ENCODE data around the gene SLC35F6. TPM values are rescaled to one million over a fixed set of nuclear protein-coding genes. Genes with fewer than 3 reads are reported as not detected.
A peak's percentile ranks its signal among the peaks of the same experiment; 100 is the strongest.

SLC35F6 gene
- total RNA-seq, 1 experiment from 2014 or later, result 10.3 TPM

DNA sequence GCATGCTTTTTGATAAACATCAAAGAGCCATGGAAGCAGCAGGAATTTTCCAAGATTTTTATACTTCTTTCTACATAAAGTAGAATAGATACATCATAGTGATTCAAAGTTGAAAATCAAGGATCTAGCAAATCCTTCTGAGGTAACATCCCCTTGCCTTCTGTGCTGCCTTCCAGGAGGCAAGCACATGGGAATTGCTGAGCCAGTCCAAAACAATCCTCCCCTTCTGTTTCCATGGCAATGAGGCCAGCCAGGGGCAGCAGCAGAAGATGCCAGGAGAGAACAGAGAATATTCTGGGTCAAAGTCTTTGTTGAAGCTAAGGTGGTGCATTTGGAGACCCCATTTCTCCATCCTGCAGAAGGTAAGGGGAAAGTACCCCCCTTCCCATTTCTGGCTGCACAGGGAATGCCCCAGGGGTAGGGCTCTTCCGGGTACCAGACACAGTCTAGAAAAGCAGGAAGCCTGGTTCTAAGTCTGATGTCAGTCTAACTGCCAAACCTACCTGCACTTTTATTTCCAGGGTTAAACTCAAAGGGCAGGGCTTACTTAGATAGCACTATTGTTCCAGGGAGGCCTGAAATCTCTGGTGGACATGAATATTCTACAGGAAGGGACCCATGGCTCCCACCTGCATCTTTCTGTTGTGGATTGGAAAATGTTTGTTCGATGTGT lies 43.8 kb downstream of the SLC35F6 start:
- no peaks in the 10 kb centered on the region for H3K4me1 Mint-ChIP-seq
- CTCF ChIA-PET, result no interaction called here
- ATAC-seq, result peak; percentile 41; the same call in 1 of the 2 replicates

DNA sequence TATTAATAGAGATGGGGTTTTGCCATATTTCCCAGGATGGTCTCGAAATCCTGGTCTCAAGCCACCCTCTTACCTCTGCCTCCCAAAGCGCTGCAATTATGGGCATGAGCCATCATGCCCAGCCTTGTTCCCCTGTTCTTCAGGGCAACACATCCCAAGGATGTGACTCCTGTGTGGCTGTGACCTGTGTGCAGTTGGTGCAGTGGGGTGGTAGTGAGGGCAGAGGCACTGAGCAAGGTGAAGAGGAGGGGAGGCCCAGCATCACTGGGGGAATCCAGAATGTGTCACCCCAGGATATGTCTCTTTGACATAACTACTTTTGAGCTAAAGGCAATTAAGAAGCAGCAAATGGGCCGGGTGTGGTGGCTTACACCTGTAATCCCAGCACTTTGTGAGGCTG lies 45.1 kb downstream of the SLC35F6 start:
- no peaks in the 10 kb centered on the region for H3K9me3 Mint-ChIP-seq
- no peak for TF ChIP-seq SMAD3 (CRISPR knock-in tag; IDR thresholded peaks at IDR 0.05; ENCODE audit: borderline replicate concordance)
- TF ChIP-seq ZNF232 (CRISPR knock-in tag; IDR thresholded peaks at IDR 0.05), result no peak
- no peak for TF ChIP-seq NR2C2 (CRISPR knock-in tag; IDR thresholded peaks at IDR 0.05)
- DNase-seq (ENCODE audit: low spot score) (no peak), ATAC-seq (no peak)
- no peak overlapping the region for H3K4me3 Mint-ChIP-seq
- ChIA-PET CTCF (no interaction called here), POLR2A (no interaction called here)
- peaks cover 2% of the 10 kb centered on the region for H3K27me3 Mint-ChIP-seq (ENCODE audit: low read depth)
- H3K4me1 Mint-ChIP-seq, result no peaks in the 10 kb centered on the region
- H3K36me3 Mint-ChIP-seq, result no peaks in the 10 kb centered on the region
- no peak overlapping the region for H3K27ac Mint-ChIP-seq

More for the DNA sequence above, 43.8 kb downstream of the SLC35F6 start:
- no peak for TF ChIP-seq ATF1 (CRISPR knock-in tag; IDR thresholded peaks at IDR 0.05)
- TF ChIP-seq PRRX2 (CRISPR knock-in tag; IDR thresholded peaks at IDR 0.05), result no peak
- no peak for TF ChIP-seq ELF4 (CRISPR knock-in tag; IDR thresholded peaks at IDR 0.05; ENCODE audit: low read depth)
- TF ChIP-seq FOXP1 (CRISPR knock-in tag; IDR thresholded peaks at IDR 0.05; ENCODE audit: borderline replicate concordance), result no peak
- TF ChIP-seq USF2 (CRISPR knock-in tag; IDR thresholded peaks at IDR 0.05), result no peak
- TF ChIP-seq, protein P1, sequence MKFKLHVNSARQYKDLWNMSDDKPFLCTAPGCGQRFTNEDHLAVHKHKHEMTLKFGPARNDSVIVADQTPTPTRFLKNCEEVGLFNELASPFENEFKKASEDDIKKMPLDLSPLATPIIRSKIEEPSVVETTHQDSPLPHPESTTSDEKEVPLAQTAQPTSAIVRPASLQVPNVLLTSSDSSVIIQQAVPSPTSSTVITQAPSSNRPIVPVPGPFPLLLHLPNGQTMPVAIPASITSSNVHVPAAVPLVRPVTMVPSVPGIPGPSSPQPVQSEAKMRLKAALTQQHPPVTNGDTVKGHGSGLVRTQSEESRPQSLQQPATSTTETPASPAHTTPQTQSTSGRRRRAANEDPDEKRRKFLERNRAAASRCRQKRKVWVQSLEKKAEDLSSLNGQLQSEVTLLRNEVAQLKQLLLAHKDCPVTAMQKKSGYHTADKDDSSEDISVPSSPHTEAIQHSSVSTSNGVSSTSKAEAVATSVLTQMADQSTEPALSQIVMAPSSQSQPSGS (CRISPR knock-in tag; IDR thresholded peaks at IDR 0.05; ENCODE audit: borderline replicate concordance, low read depth), result no peak
- TF ChIP-seq ZNF317 (CRISPR knock-in tag; IDR thresholded peaks at IDR 0.05; ENCODE audit: borderline replicate concordance, low read depth), result no peak
- no peak for TF ChIP-seq SMAD4 (CRISPR knock-in tag; IDR thresholded peaks at IDR 0.05)
- TF ChIP-seq ATF3 (CRISPR knock-in tag; conservative IDR thresholded peaks at IDR 0.05), result no peak
- no peak for TF ChIP-seq OVOL2 (CRISPR knock-in tag; IDR thresholded peaks at IDR 0.05; ENCODE audit: borderline replicate concordance)
- TF ChIP-seq NR2C2 (CRISPR knock-in tag; IDR thresholded peaks at IDR 0.05), result no peak
- TF ChIP-seq, protein P2, sequence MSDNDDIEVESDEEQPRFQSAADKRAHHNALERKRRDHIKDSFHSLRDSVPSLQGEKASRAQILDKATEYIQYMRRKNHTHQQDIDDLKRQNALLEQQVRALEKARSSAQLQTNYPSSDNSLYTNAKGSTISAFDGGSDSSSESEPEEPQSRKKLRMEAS (CRISPR knock-in tag; IDR thresholded peaks at IDR 0.05), result no peak
- no peak for TF ChIP-seq AR (CRISPR knock-in tag; IDR thresholded peaks at IDR 0.05)
- Mint-ChIP-seq H3K27ac (no peak overlapping the region), H3K4me3 (no peak overlapping the region), H3K27me3 (ENCODE audit: low read depth) (no peaks in the 10 kb centered on the region; the same call in 1 of the 2 replicates), H3K9me3 (no peaks in the 10 kb centered on the region), H3K36me3 (no peaks in the 10 kb centered on the region)
- POLR2A ChIA-PET, result interaction anchor here (0.6 kb wide), 1 partner anchor 209 kb away, joined by 4 read pairs; no protein-coding TSS in a partner anchor
- no peak for DNase-seq (ENCODE audit: low spot score)

- H3K4me3 Mint-ChIP-seq, result no peak overlapping the region
- H3K27me3 Mint-ChIP-seq (ENCODE audit: low read depth), result peaks cover 2% of the 10 kb centered on the region
- ChIA-PET CTCF (no interaction called here), POLR2A (no interaction called here)
- no peak overlapping the region for H3K27ac Mint-ChIP-seq
- ATAC-seq (no peak), DNase-seq (ENCODE audit: low spot score) (no peak)
- H3K36me3 Mint-ChIP-seq, result peaks cover 2% of the 10 kb centered on the region; the same call in 1 of the 2 replicates
- peaks cover 3% of the 10 kb centered on the region for H3K9me3 Mint-ChIP-seq
- H3K4me1 Mint-ChIP-seq, result no peaks in the 10 kb centered on the region
- TF ChIP-seq SP1 (CRISPR knock-in tag; conservative IDR thresholded peaks at IDR 0.05) (no peak), ATF3 (CRISPR knock-in tag; conservative IDR thresholded peaks at IDR 0.05) (no peak), MXD4 (CRISPR knock-in tag; IDR thresholded peaks at IDR 0.05; ENCODE audit: borderline replicate concordance) (no peak), EMX1 (CRISPR knock-in tag; IDR thresholded peaks at IDR 0.05) (no peak), NFE2L1 (CRISPR knock-in tag; IDR thresholded peaks at IDR 0.05) (no peak), HMGA2 (CRISPR knock-in tag; IDR thresholded peaks at IDR 0.05) (no peak), FOXK1 (CRISPR knock-in tag; IDR thresholded peaks at IDR 0.05) (no peak), TEAD1 (CRISPR knock-in tag; IDR thresholded peaks at IDR 0.05) (no peak), ELF4 (CRISPR knock-in tag; IDR thresholded peaks at IDR 0.05; ENCODE audit: low read depth) (no peak)
- TF ChIP-seq, protein P1 (CRISPR knock-in tag; IDR thresholded peaks at IDR 0.05; ENCODE audit: borderline replicate concordance, low read depth), result no peak
- TF ChIP-seq, protein P3, sequence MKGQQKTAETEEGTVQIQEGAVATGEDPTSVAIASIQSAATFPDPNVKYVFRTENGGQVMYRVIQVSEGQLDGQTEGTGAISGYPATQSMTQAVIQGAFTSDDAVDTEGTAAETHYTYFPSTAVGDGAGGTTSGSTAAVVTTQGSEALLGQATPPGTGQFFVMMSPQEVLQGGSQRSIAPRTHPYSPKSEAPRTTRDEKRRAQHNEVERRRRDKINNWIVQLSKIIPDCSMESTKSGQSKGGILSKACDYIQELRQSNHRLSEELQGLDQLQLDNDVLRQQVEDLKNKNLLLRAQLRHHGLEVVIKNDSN (CRISPR knock-in tag; IDR thresholded peaks at IDR 0.05), result no peak
Measured at GRCh38 chr2:26809876-26810577, 45.9 kb downstream of the SLC35F6 start.
